GM12878 (cell line): ENCODE data around the gene PRG2. TPM values are rescaled to one million over a fixed set of nuclear protein-coding genes. Genes with fewer than 3 reads are reported as not detected.

Experiments used
- ATAC-seq: fragments of 200-7000 bp; cut with Tn5 transposase; 3 replicates; pipeline ENCODE4 v1.9.1; 2020; ENCODE audit warnings: mild to moderate bottlenecking, moderate library complexity
- BruUV-seq: library from RNA; stranded (reverse); fragments of 400-500 nt; replicated peaks from 2 replicates; lab custom pipeline; 2021; lab: Mats Ljungman, UMichigan
- CTCF ChIA-PET: fragments of 300-600 bp; sonication (Branson Sonifier 250); formaldehyde crosslinking; extraction: SDS; loops from one replicate; lab custom pipeline; 2021; ENCODE audit warnings: inconsistent platforms; lab: Yijun Ruan, JAX
- POLR2A ChIA-PET: fragments of 350-600 bp; formaldehyde crosslinking; extraction: SDS; loops from one replicate; lab custom pipeline; 2021; ENCODE audit warnings: inconsistent platforms; lab: Charles Lee
- RAD21 ChIA-PET: fragments of 300-600 bp; sonication (Branson Sonifier 250); formaldehyde crosslinking; loops from one replicate; lab custom pipeline; 2023; ENCODE audit warnings: antibody characterized with exemption; ENCODE audit not compliant: unreplicated experiment; lab: Charles Lee
- SMC1A ChIA-PET: fragments of 300-600 bp; sonication (Branson Sonifier 250); formaldehyde crosslinking; loops from one replicate; lab custom pipeline; 2023; ENCODE audit not compliant: unreplicated experiment, uncharacterized antibody; lab: Charles Lee
- DNase-seq: peaks from one replicate; pipeline ENCODE4 v3.0.0-alpha.2; 2011; ENCODE audit warnings: low read depth, low spot score
- FAIRE-seq: peaks from 3 replicates; lab custom pipeline; 2011; peaks lifted over from hg19 to GRCh38; lab: Jason Lieb, UNC
- H2AFZ ChIP-seq: 2 replicates; pipeline ENCODE4 v1.6.0; 2011; ENCODE audit warnings: low read depth, low read length, control low read depth; ENCODE audit not compliant: control insufficient read depth
- H3K27ac ChIP-seq: 2 replicates; pipeline ENCODE4 v1.5.1; 2011; ENCODE audit warnings: control low read depth; ENCODE audit not compliant: control insufficient read depth, insufficient read depth
- H3K27me3 ChIP-seq, 2 experiments: replicated peaks in 1 of 2; 2 replicates each; pipeline versions ENCODE4 v1.6.0 to v1.6.1; 2011; ENCODE audit warnings: low read length in 1 of 2; ENCODE audit not compliant: control insufficient read depth in 2 of 2, insufficient read depth in 2 of 2
- H3K36me3 ChIP-seq, 2 experiments: 2 replicates each; pipeline ENCODE4 v1.5.1; 2011; ENCODE audit warnings: low read length in 1 of 2; ENCODE audit not compliant: control insufficient read depth in 2 of 2, insufficient read depth in 2 of 2
- H3K4me1 ChIP-seq: 2 replicates; pipeline ENCODE4 v1.6.1; 2011; ENCODE audit warnings: mild to moderate bottlenecking, low read length, moderate library complexity, mixed read lengths; ENCODE audit not compliant: control insufficient read depth, insufficient read depth
- H3K4me2 ChIP-seq: 2 replicates; pipeline ENCODE4 v1.6.0; 2011; ENCODE audit warnings: control low read depth; ENCODE audit not compliant: control insufficient read depth, insufficient read depth
- H3K4me3 ChIP-seq: fragments of 200-600 bp; sonication (generic); 2 replicates; pipeline ENCODE4 v1.5.1; 2016
- H3K79me2 ChIP-seq: 2 replicates; pipeline ENCODE4 v1.6.0; 2011; ENCODE audit warnings: low read length; ENCODE audit not compliant: control insufficient read depth, insufficient read depth
- H3K9ac ChIP-seq: 2 replicates; pipeline ENCODE4 v1.8.0; 2011; ENCODE audit warnings: low read length, control low read depth, mixed read lengths; ENCODE audit not compliant: control insufficient read depth, insufficient read depth
- H3K9me3 ChIP-seq: replicated peaks from 3 replicates; pipeline ENCODE4 v1.5.1; 2011; ENCODE audit warnings: mild to moderate bottlenecking, low read length; ENCODE audit not compliant: control insufficient read depth, insufficient read depth
- H4K20me1 ChIP-seq: 2 replicates; pipeline ENCODE4 v1.6.0; 2011; ENCODE audit not compliant: control insufficient read depth, insufficient read depth
- SIX5 ChIP-seq: IDR thresholded peaks from 2 replicates; pipeline ENCODE4 v1.6.1; 2011; ENCODE audit warnings: mild to moderate bottlenecking, low read depth, low read length, moderate library complexity; ENCODE audit not compliant: severe bottlenecking
- WGBS: methylation state at CpG from one replicate; pipeline ENCODE4 v1.1.6; 2016; ENCODE audit warnings: low lambda C conversion rate; ENCODE audit not compliant: insufficient replicate concordance, insufficient coverage; ENCODE audit errors: missing lambda C conversion rate; 5-methylcytosine and 5-hydroxymethylcytosine counted together
- in situ Hi-C: fragments of 300-500 bp; cut with MboI; formaldehyde crosslinking; loops from 9 replicates; pipeline ENCODE4 v1.14.3; 2018; ENCODE audit warnings: mixed read lengths
- intact Hi-C: fragments of 100-400 bp; cut with micrococcal nuclease; formaldehyde crosslinking; loops from one replicate; pipeline ENCODE4 v1.14.2; 2022; ENCODE audit not compliant: unreplicated experiment
- polyA plus RNA-seq, 11 experiments: library from polyadenylated mRNA; depleted of rRNA in 4 of 11; unstranded in 6 of 11; stranded (reverse) in 5 of 11; fragments of >200 nt; fragmentation: Nextera tagmentation in 4 of 11; fragmentation: Illumina TruSeq in 1 of 11; extraction: Ambion mirVana in 4 of 11; extraction: Trizol in 1 of 11; gene quantifications; 1 replicate in 1 of 11; 2 replicates in 10 of 11; pipeline versions ENCODE4 v1.2.1 to v1.2.3, GENCODE V29; 2011 to 2016; ENCODE audit warnings: inconsistent platforms in 2 of 11, missing spikeins in 2 of 11, low read depth in 1 of 11
- total RNA-seq, 4 experiments: library from RNA; depleted of rRNA in 3 of 4; stranded (reverse); fragments of >200 nt in 3 of 4; fragmentation: Illumina TruSeq in 1 of 4; extraction: Trizol in 1 of 4; gene quantifications; 2 replicates each; pipeline versions ENCODE4 v1.2.1 to v1.2.3, GENCODE V29; 2013 to 2021
- TF ChIP-seq, protein P1 (sequence below), 3 experiments: IDR thresholded peaks in 2 of 3; conservative IDR thresholded peaks in 1 of 3; 2 replicates each; pipeline ENCODE4 v1.5.1; 2011; ENCODE audit warnings: low read depth in 3 of 3, low read length in 3 of 3, mild to moderate bottlenecking in 3 of 3, control low read depth in 2 of 3, moderate library complexity in 2 of 3, inconsistent platforms in 1 of 3, mixed read lengths in 1 of 3; ENCODE audit not compliant: control insufficient read depth in 2 of 3, insufficient read depth in 1 of 3; ENCODE audit errors: extremely low read depth in 1 of 3

Gene PRG2
- total and polyA plus RNA-seq, 10 of the 15 experiments (the other 5 are each of a cell fraction or from before 2014, with no cell fraction given) = 0.10 to 1.7 (median 0.56) TPM; not detected in 2

DNA sequence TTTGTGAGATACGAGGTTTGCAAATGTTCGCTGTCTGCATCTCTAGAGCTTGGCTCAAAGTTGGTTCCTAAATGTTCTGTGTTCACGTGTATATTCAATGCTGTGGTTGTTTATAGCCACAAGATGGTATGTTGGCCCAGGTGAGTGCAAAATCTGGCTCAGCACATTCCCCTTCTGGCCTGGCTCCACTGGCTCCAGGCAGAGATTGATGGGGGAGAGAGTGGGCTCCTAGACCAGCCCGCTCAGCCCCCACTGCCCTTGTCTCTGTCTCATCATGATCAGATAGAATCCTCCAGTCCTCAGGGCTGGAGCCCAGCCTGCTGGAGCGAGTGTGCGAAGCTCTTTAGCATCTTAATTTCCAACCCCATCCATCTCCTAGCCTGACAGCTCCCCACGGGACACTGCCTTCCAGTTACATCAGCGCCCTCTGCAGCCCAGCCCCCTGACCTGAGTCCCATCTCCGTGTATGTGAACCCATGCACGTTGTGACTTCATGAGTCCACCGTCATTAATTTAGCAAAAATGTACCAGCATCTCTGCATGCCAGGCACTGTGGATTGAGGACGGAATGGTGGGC, 50.3 kb downstream of the PRG2 start:
- FAIRE-seq (no peak), DNase-seq (no peak), ATAC-seq (no peak)
- Histone ChIP-seq H3K4me3 (no peak overlapping the region), H3K4me1 (peaks cover 7% of the 10 kb centered on the region), H3K9ac (no peak overlapping the region), H3K27ac (no peak overlapping the region), H4K20me1 (no peaks in the 10 kb centered on the region), H2AFZ (no peak overlapping the region), H3K4me2 (no peak overlapping the region), H3K27me3 (no peaks in the 10 kb centered on the region; a peak in 1 of 4 replicates), H3K79me2 (peaks cover 10% of the 10 kb centered on the region), H3K36me3 (no peaks in the 10 kb centered on the region), H3K9me3 (no peaks in the 10 kb centered on the region)
- TF ChIP-seq SIX5 = no peak
- TF ChIP-seq, protein P1, sequence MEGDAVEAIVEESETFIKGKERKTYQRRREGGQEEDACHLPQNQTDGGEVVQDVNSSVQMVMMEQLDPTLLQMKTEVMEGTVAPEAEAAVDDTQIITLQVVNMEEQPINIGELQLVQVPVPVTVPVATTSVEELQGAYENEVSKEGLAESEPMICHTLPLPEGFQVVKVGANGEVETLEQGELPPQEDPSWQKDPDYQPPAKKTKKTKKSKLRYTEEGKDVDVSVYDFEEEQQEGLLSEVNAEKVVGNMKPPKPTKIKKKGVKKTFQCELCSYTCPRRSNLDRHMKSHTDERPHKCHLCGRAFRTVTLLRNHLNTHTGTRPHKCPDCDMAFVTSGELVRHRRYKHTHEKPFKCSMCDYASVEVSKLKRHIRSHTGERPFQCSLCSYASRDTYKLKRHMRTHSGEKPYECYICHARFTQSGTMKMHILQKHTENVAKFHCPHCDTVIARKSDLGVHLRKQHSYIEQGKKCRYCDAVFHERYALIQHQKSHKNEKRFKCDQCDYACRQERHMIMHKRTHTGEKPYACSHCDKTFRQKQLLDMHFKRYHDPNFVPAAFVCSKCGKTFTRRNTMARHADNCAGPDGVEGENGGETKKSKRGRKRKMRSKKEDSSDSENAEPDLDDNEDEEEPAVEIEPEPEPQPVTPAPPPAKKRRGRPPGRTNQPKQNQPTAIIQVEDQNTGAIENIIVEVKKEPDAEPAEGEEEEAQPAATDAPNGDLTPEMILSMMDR (IDR thresholded peaks at IDR 0.05 in 2 of 3, conservative IDR thresholded peaks at IDR 0.05 in 1 of 3; ENCODE audit: control insufficient read depth in 2 of 3, extremely low read depth in 1 of 3, insufficient read depth in 1 of 3, low read depth in 3 of 3, low read length in 3 of 3) = peak in 1 of 3 experiments; percentile 10; a peak in 1 of 6 replicates
- no TSS peak for BruUV-seq
- intact Hi-C loops (loop anchor here (10.0 kb wide), 1 partner anchor 1165 kb away; the partner anchor contains the start of gene OR5B21), in situ Hi-C loops (loop anchor here (25.0 kb wide), 2 partner anchors 1172 to 1247 kb away; partner anchors contain the start of genes LPXN, OR5B21 and ZFP91)
- POLR2A ChIA-PET = interaction anchor here (0.5 kb wide), 1 partner anchor 71 kb away, joined by 5 read pairs; no protein-coding TSS in a partner anchor
- SMC1A ChIA-PET = interaction anchor here (1.0 kb wide), 1 partner anchor 162 kb away, joined by 3 read pairs; no protein-coding TSS in a partner anchor
- WGBS = 47% methylated on average over 12 of the region's 12 CpGs
- RAD21 ChIA-PET = no interaction called here
- CTCF ChIA-PET = interaction anchor here (1.3 to 1.5 kb wide), 3 partner anchors 12 to 187 kb away, joined by 3 to 5 read pairs (median 3); no protein-coding TSS in a partner anchor
